HCT116 (cell line): Measurements from ENCODE around the gene IQGAP3.

Experiments used
- CBX3 ChIP-seq: IDR thresholded peaks from 2 replicates; pipeline ENCODE4 v1.6.1; 2012; ENCODE audit warnings: low read depth
- ELF1 ChIP-seq: IDR thresholded peaks from 2 replicates; pipeline ENCODE4 v1.6.1; 2012; ENCODE audit warnings: low read depth, borderline replicate concordance
- EZH2 ChIP-seq: fragments of 200-600 bp; sonication (generic); IDR thresholded peaks from 2 replicates; pipeline ENCODE4 v1.6.1; 2017; ENCODE audit warnings: antibody characterized with exemption, mixed run types
- EZH2phosphoT487 ChIP-seq: fragments of 200-600 bp; IDR thresholded peaks from 2 replicates; pipeline ENCODE4 v1.6.1; 2018; ENCODE audit warnings: antibody characterized with exemption, borderline replicate concordance
- POLR2A ChIP-seq: IDR thresholded peaks from 2 replicates; pipeline ENCODE4 v1.7.0; 2011; ENCODE audit warnings: borderline replicate concordance; ENCODE audit not compliant: insufficient read depth, insufficient read length; ENCODE audit errors: extremely low read depth
- POLR2AphosphoS5 ChIP-seq: IDR thresholded peaks from 2 replicates; pipeline ENCODE4 v1.6.1; 2011; ENCODE audit warnings: mild to moderate bottlenecking, low read depth, low read length, moderate library complexity
- REST ChIP-seq: IDR thresholded peaks from 2 replicates; pipeline ENCODE4 v1.6.1; 2012; ENCODE audit warnings: low read depth
- SP1 ChIP-seq: IDR thresholded peaks from 2 replicates; pipeline ENCODE4 v1.6.1; 2012; ENCODE audit warnings: low read depth
- TCF7L2 ChIP-seq: IDR thresholded peaks from 2 replicates; pipeline ENCODE4 v1.7.0; 2011; ENCODE audit warnings: borderline replicate concordance, inconsistent platforms; ENCODE audit not compliant: insufficient read depth, insufficient read length; ENCODE audit errors: extremely low read depth
- YY1 ChIP-seq: IDR thresholded peaks from 2 replicates; pipeline ENCODE4 v1.6.1; 2011; ENCODE audit warnings: low read length, low read depth, moderate library complexity, mild to moderate bottlenecking; ENCODE audit not compliant: insufficient replicate concordance; ENCODE audit errors: extremely low read depth
- ZBTB33 ChIP-seq: IDR thresholded peaks from 2 replicates; pipeline ENCODE4 v1.6.1; 2011; ENCODE audit warnings: mild to moderate bottlenecking, low read length, moderate library complexity; ENCODE audit not compliant: insufficient replicate concordance; ENCODE audit errors: extremely low read depth
- TF ChIP-seq, protein P1 (sequence below), 3 experiments: fragments of 200-600 bp in 1 of 3; sonication (generic) in 1 of 3; IDR thresholded peaks in 2 of 3; conservative IDR thresholded peaks in 1 of 3; 2 replicates each; pipeline ENCODE4 v1.5.1; 2012 to 2017; ENCODE audit warnings: low read depth in 2 of 3, low read length in 2 of 3, antibody characterized with exemption in 1 of 3, borderline replicate concordance in 1 of 3, control low read depth in 1 of 3, mild to moderate bottlenecking in 1 of 3, mixed read lengths in 1 of 3, mixed run types in 1 of 3, moderate library complexity in 1 of 3; ENCODE audit not compliant: insufficient read depth in 1 of 3
- TF ChIP-seq, protein P2 (sequence below): IDR thresholded peaks from 2 replicates; pipeline ENCODE4 v1.6.1; 2012

DNA sequence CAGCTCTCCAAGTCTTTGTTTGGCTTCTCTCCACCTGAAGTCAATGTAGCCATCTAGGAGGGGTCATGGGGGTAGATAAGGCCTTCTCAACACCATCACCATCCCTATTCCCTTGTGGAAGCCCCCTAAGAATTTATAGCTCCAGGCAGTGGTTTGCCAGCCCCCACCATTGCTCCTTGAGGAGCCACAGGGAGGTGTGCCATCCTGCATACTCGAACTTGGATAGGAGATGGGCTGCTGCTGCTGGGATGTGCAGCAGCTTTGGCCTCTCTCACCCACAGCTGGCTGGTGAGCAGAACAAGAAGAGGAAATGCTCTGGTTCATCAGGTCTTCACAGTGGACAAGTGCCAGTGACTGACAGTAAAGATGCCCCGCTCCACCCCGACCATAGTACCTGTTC, 24.1 kb upstream of the IQGAP3 start:
- TF ChIP-seq EZH2 (no peak), EZH2phosphoT487 (no peak), POLR2A (no peak), POLR2AphosphoS5 (no peak), ELF1 (no peak), CBX3 (no peak), SP1 (no peak), YY1 (no peak), TCF7L2 (no peak), ZBTB33 (no peak), REST (no peak)
- TF ChIP-seq, protein P1, sequence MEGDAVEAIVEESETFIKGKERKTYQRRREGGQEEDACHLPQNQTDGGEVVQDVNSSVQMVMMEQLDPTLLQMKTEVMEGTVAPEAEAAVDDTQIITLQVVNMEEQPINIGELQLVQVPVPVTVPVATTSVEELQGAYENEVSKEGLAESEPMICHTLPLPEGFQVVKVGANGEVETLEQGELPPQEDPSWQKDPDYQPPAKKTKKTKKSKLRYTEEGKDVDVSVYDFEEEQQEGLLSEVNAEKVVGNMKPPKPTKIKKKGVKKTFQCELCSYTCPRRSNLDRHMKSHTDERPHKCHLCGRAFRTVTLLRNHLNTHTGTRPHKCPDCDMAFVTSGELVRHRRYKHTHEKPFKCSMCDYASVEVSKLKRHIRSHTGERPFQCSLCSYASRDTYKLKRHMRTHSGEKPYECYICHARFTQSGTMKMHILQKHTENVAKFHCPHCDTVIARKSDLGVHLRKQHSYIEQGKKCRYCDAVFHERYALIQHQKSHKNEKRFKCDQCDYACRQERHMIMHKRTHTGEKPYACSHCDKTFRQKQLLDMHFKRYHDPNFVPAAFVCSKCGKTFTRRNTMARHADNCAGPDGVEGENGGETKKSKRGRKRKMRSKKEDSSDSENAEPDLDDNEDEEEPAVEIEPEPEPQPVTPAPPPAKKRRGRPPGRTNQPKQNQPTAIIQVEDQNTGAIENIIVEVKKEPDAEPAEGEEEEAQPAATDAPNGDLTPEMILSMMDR (IDR thresholded peaks at IDR 0.05 in 2 of 3, conservative IDR thresholded peaks at IDR 0.05 in 1 of 3; ENCODE audit: borderline replicate concordance in 1 of 3, insufficient read depth in 1 of 3, low read depth in 2 of 3, low read length in 2 of 3): no peak
- TF ChIP-seq, protein P2, sequence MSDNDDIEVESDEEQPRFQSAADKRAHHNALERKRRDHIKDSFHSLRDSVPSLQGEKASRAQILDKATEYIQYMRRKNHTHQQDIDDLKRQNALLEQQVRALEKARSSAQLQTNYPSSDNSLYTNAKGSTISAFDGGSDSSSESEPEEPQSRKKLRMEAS: no peak
